HEK293 (cell line): ENCODE results near the gene S100A16.

ENCODE experiments used
- CTCF ChIP-seq: fragments of 450-650 bp; formaldehyde crosslinking; IDR thresholded peaks from 2 replicates; pipeline ENCODE4 v1.5.1; 2016; ENCODE audit warnings: missing biosample characterization, missing genetic modification characterization
- OSR2 ChIP-seq: fragments of 450-650 bp; formaldehyde crosslinking; IDR thresholded peaks from 2 replicates; pipeline ENCODE4 v1.5.1; 2016; ENCODE audit warnings: missing biosample characterization, missing genetic modification characterization
- SCRT2 ChIP-seq: fragments of 450-650 bp; formaldehyde crosslinking; IDR thresholded peaks from 2 replicates; pipeline ENCODE4 v1.5.1; 2016; ENCODE audit warnings: missing biosample characterization, missing genetic modification characterization
- SP7 ChIP-seq: fragments of 450-650 bp; formaldehyde crosslinking; IDR thresholded peaks from 2 replicates; pipeline ENCODE4 v1.5.1; 2016; ENCODE audit warnings: missing biosample characterization, missing genetic modification characterization
- ZBTB17 ChIP-seq: fragments of 450-650 bp; formaldehyde crosslinking; IDR thresholded peaks from 2 replicates; pipeline ENCODE4 v1.5.1; 2016; ENCODE audit warnings: missing biosample characterization, missing genetic modification characterization
- ZBTB7A ChIP-seq: fragments of 450-650 bp; formaldehyde crosslinking; IDR thresholded peaks from 2 replicates; pipeline ENCODE4 v1.5.1; 2016; ENCODE audit warnings: low read depth, missing biosample characterization, missing genetic modification characterization
- ZNF416 ChIP-seq: fragments of 450-650 bp; formaldehyde crosslinking; IDR thresholded peaks from 2 replicates; pipeline ENCODE4 v1.5.1; 2016; ENCODE audit warnings: missing biosample characterization, missing genetic modification characterization
- ZNF423 ChIP-seq: fragments of 450-650 bp; formaldehyde crosslinking; IDR thresholded peaks from 2 replicates; pipeline ENCODE4 v1.5.1; 2016; ENCODE audit warnings: missing biosample characterization, missing genetic modification characterization
- ZNF624 ChIP-seq: fragments of 450-650 bp; formaldehyde crosslinking; IDR thresholded peaks from 2 replicates; pipeline ENCODE4 v1.5.1; 2017; ENCODE audit warnings: missing biosample characterization, missing genetic modification characterization
- ZNF639 ChIP-seq: fragments of 450-650 bp; formaldehyde crosslinking; IDR thresholded peaks from 2 replicates; pipeline ENCODE4 v1.5.1; 2016; ENCODE audit warnings: missing biosample characterization, missing genetic modification characterization
- ZNF768 ChIP-seq: fragments of 450-650 bp; formaldehyde crosslinking; IDR thresholded peaks from 2 replicates; pipeline ENCODE4 v1.5.1; 2018; ENCODE audit warnings: missing biosample characterization, mild to moderate bottlenecking, missing genetic modification characterization
- ZNF776 ChIP-seq: fragments of 450-650 bp; formaldehyde crosslinking; IDR thresholded peaks from 2 replicates; pipeline ENCODE4 v1.5.0; 2017; ENCODE audit warnings: missing biosample characterization, missing genetic modification characterization, borderline replicate concordance

GRCh38 chr1:153626904-153627714, 14.2 kb upstream of the S100A16 start, which contains the start of gene S100A13:
- TF ChIP-seq CTCF (tag by site-specific recombination) (peak; percentile 89; the same call in 1 of the 2 replicates), ZNF768 (tag by site-specific recombination) (no peak; the same call in 1 of the 2 replicates), ZBTB7A (no peak), OSR2 (no peak), SCRT2 (tag by site-specific recombination) (peak; percentile 32; the same call in 1 of the 2 replicates), ZNF776 (tag by site-specific recombination) (no peak), ZNF416 (tag by site-specific recombination) (no peak), SP7 (peak; percentile 71), ZBTB17 (peak; percentile 97), ZNF639 (tag by site-specific recombination) (no peak), ZNF624 (tag by site-specific recombination) (no peak), ZNF423 (tag by site-specific recombination) (peak; percentile 71)
